HUDEP-2 (cell line): ENCODE results near the gene TCEA3.

Experiments used
- DNase-seq, 76 experiments: peaks; one replicate each; lab custom pipeline; 2025; ENCODE audit not compliant: unreplicated experiment in 76 of 76; lab: John Stamatoyannopoulos, UW

Gene TCEA3

DNA sequence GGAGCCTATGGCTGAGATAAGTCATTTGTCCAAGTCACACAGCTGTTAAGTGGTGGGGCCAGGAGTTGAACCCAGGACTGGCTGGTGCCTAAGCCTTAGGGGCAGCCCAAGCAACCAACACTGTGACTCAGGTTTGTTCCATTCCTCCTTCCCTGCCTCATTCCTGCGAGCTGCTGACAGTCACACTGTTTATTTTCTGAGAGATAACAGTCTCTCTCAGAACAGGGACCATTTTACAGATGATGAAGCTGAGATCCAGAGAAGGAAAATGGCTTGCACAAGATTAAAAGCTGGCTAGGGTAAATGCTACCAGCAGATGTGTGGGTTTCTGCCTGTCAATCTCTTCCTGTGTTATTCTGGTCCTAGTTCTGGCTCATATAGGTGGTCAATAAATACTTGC, 24.3 kb upstream of the TCEA3 start:
- no peak for DNase-seq

DNA sequence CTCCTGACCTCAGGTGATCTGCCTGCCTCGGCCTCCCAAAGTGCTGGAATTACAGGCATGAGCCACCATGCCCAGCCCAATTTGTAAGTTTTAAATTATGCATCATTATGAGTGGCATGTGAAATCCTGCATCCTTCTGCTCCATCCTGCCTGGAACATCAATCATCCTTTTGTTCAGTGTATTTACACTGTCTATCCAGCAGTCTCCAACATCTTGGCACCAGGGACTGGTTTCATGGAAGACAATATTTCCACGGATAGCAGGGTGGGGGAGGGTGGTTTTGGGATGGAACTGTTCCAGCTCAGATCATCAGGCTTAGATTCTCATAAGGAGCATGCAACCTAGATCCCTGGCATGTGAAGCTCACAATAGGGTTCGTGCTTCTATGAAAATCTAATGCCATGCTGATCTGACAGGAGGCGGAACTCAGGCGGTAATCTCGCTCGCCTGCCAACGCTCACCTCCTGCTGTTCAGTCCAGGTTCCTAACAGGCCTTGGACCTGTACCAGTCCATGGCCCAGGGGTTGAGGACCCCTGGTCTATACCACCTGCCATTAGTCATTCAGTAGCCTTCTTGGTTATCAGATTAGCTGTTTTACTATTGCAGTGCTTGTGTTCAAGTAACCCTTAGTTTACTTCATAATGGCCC, 22.2 kb upstream of the TCEA3 start:
- no peak for DNase-seq

DNA sequence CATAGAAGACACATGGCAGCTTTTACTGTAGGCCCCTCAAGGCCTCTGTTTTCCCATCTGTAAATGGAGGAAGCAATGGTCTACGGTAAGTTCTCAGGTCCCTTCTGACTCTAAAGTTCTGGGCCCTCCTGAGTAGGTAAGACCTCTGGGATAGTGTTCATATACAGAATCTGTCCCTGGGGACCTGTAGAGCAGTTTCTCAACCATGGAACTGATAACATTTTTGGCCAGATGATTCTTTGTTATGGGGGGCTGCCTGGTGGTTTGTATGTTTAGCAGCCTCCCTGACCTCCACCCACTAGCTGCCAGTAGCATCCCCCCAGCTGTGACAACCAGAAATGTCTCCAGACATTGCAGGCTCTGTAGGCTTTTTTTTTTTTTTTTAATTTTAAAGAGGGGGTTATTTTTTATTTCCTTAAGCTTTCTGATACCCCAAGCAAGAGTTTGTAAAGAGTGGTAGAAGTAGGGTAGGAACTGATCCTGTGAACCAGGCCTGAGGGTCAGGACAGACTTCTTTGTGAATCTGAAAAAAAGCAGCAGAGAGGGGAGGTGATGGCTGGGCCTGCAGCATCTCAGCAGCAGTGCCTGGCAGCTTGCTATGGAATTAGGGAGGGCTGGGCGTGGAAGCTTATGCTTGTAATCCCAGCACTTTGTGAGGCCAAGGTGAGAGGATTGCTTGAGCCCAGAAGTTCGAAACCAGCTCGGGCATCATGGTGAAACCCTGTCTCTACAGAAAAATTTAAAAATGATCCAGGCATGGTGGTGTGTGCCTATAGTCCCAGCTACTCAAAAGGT, 20.2 kb upstream of the TCEA3 start:
- DNase-seq: no peak

DNA sequence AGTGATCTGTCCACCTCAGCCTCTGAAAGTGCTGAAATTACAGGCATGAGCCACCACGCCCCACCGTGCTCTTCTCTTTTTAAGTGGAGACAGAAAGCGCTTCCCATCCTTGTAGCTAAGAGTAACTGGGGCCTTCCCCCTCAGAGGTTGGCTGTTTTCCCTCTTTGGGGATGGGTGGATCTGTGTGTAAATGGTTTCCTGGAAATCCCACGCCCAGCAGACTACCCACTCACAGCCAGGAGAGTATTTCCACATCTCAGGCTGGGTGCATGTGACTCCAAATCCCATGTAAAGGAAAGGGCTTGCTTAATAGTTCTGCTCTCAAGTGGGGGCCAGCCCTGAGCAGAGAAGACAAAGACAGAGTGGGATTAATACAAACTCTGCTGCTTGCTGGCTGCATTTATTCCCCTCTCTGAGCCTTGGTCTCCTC, 19.6 kb upstream of the TCEA3 start:
- DNase-seq: no peak

DNA sequence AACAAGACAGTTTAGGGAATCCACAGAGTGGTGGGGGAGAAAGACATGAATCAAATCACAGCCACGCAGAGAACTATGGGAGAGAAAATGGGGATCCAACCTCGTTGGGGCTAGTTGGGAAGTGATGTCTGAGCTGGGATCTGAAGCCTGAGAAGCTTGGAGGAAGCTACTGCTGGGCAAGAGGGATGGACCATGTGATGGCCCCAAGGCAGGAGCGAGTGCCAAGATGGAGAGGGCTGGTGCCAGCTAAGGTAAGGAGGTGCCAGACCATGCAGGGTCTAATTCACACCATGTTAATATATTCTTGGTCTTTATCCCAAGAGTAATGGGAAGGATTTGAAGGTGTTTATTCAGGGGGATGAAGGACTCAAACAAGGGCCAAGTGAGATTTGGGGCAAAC, 18.2 kb upstream of the TCEA3 start:
- DNase-seq: no peak

DNA sequence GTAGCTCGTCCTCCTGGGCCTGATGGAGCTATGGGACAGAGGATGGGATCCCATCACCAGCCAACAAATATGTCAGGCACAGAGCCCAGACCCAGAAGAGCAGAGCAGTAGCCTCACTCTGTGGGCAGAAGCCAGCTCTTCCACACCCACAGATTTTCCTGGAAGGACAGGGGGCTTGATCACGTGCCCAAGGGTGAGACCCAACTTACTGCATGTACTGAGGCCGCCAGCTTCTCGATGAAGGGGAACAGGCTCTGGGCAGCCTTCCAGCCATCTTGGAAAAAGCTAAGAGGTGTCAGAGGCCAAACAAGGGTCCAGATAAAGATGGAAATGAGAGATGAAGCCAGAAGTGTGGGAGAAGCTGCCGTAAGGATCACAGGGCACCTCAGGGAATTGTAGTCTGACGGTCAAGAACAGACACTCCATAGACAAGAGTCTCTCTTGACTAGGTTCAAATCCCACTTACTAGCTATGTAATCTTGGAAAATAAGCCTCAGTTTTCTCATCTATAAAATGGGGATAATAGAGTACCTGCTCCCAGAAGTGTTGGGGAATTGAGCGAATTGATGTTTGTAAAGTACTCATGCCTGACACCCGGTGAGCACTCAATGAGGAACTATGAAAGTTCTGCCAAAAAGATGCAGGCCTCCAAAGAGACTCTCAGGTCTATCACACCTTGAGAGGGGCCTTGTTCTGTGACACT, 17.0 kb upstream of the TCEA3 start:
- DNase-seq: no peak

DNA sequence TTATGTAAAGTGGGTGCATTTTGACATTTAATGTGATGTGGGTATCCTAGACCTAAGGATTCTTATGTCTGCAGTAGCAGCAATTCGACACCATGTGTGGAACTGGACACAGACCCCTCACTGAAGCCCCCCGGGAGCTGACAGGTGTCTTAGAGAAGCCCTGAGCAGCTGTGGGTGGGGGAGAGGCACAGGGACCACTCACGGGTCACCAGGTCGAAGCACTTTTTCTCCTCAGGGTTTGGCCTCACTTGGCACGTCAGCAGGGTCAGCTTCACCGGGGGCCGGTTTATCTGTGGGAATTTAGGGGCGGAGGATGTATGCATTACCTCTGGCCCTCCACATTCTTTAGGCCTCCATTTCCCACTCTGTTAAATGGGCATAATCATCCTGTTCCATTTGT, 14.0 kb upstream of the TCEA3 start:
- peak in 1 of 76 experiments; percentile 1 for DNase-seq

DNA sequence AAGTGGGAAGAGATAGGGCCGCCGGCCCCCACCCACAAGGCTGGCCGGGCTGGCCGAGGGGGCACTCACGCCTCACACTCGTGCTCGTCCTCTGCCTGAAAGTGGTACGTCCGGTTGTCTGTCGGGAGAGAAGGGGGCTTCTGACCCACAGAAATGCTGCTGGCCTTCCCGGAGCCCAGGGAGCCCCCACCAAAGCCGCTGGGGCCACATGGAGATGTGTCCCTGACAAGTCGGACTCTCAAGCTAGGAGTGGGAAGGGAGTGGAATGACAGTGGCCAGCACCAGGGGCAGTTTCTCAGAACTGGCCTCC, 12.8 kb upstream of the TCEA3 start:
- no peak for DNase-seq

DNA sequence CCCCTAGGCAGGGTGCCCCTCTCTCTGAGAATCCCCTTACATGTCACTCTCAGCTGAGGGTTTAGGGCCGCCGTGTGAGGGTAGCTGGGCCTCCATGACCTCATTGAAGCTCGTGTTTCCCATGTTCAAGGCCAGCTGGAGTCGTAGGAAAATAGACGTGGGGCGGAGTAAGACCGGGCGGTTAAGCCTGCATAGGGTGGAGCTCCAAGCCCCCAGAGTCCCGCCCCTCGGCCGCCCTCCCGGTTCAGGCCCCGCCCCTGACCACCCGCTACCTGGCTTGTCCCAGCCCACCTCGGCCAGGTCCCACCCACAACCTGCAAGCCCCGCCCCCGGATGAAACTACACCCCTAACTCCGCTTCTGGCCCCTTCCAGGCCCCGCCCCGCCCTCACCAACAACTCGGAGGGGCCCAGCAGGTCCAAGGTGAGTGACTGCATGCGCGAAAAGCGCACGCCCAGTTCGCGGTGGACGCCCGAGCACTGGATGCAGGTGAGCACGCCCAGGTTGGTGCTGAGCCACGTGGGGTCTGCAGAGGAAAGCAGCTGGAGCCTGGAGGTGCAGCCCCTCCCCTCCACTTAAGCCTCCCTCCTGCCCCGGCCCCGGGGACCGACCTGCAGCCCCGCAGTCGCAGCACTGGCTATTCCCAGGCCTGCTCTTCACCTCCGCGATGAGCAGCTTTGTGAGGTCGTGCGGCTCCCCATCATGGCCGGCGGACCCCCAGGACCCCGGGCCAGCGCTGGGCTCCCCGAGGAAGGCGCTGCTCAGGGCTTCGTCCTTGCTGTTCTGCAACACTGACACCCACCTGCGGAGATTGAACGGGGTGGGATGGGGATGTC, 12.2 kb upstream of the TCEA3 start:
- DNase-seq: peak in 1 of 76 experiments; percentile 5

DNA sequence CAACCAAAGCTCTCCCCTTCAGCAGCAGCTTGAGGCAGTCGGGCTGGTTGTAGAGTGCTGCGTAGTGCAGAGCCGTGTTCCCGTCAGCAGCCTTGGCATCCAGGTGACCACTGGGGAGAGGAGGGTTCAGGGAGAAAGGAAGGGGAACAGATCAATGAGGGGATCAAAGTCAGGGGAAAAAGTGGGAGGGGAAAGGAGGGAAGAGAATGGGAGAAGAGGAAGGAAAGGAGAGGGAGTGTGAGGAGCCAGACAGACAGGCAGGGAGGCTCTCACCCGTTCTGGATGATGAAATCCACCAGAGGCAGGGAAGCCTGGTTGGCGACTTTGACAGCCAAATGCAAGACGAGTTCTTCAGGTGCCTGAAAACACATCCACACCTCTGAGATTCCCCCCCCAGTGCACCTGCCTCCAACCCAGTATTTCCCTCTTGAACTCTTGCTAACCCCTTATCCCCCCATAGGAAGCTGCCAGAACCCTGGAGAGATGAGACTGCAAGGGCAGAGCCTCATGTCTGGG, 9.8 kb upstream of the TCEA3 start:
- DNase-seq: no peak

DNA sequence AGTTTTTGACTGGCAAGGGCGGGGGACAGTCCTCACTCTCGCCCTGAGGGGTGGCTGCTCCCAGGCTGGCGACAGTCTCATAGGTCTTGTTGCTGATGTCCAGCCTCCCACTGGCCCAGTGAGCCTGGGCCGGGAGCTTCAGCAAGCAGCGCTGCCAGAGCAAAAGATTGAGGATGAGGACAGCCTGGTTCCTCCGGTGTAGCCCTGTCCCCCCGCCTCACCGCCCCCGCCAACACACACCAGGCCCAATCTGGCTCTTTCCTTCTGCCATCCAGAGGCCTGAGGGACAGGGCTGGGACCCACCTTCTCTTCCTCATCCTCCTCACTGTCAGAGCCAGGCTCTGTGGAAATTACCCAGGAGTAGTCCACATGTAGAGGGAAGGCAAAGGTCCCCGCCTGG, 8.6 kb upstream of the TCEA3 start:
- DNase-seq: no peak

DNA sequence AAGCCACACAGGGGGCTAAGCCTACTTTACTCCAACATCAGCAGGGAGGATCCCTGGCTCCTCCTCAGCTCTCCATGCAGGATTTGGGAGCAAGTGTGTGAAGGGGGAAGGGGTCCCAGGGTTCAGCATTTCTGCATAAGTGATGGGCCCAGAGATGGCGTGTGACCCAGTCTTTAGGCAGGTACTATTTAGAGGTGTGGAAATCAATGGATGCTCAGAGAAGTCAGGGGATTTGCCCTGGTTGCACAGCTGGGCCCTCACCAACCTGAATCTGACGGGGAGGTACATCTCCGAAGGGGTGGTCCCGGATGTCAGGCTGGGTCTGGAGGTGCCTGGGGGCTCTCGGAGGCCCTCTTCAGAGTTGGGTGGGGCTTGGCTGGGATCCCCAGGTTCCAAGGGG, 6.9 kb upstream of the TCEA3 start:
- no peak for DNase-seq

DNA sequence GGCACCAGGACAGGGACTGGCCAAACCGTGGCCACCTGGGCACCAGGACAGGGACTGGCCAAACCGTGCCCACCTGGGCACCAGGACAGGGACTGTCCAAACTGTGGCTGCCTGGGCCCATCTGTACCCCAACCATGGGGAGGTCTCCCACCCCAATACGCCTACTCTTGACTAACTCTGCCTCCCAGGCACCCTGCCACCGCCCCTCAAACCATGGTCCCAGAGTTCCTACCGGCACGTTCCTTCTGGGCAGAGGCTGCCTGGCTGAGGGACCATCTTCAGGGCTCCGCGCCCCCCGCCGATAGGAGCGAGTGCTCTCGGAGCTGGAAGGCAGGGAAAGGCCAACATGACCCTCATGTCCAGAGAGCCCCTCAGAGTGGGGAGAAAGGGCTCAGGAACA, 6.3 kb upstream of the TCEA3 start:
- DNase-seq: no peak

DNA sequence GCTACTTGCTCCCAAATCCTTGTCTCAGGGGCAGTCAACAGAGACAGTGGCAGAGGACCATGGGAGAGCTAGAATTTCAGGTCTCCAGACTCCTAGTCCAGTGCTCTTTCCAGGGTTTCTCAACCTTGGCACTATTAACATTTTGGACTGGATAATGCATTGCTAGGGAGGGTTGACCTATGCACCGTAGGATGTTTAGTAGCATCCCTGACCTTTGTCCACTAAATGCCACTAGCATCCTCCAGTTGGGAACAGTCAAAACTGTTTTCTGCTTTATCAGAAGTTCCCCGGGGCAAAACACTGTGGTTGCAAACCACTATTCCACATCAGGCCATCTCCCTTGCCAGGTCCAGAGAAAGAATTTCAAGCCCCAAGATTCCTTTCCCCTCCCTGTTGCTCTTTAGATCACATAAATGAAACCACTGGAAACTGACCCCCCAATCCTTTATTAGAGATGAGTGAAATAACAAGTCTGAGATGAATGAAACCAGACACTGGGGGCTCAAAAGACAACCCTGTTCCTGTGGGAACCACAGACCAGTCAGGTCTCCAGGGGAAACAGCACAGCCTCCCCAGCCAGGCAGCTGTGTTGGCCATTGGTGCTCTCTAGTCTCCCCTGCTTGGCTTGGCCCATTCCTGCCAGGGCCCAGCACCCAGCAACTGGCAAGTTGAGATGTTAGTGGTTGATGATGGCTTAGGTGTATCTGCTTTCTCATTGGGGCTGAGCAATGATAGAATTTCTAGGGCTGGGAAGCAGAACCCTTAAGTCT, 3.8 kb upstream of the TCEA3 start:
- no peak for DNase-seq

DNA sequence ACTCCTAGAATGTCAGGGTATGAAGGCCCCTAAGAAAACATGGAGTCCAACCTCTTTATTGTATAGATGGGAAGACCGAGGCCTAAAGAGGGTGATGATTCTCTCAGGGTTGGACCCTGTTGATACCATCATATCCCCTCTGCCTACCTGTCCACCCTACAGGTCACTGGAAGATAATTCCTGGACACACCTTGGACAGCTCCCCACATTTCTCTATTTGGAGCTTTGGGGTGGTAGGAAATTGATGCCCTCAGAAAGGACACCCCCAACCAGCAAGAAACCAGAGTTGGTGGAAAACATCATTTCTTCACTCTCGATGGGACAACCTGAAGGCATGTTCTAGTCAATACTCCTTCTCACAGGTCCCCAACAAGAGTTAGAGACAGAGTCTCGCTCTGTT, 3.0 kb upstream of the TCEA3 start:
- DNase-seq: no peak

DNA sequence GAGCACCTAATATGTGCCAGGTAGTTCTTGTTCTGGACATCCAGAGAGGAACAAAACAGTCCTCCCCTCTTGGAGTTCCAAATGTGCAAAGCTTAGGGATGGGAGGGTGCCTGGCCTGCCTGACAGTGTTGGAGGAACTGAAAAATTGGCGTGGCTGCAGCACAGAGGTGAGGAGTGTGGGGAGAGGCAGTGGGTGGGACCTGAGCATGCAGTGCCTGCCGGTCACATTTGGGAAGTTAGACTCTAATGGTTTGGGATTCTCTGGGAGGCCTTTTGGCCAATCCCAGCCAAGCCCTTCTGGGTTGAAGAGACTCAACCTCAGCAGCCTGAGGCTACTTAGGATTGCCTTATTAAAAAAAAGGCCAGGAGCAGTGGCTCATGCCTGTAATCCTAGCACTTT, 2.3 kb upstream of the TCEA3 start:
- no peak for DNase-seq

DNA sequence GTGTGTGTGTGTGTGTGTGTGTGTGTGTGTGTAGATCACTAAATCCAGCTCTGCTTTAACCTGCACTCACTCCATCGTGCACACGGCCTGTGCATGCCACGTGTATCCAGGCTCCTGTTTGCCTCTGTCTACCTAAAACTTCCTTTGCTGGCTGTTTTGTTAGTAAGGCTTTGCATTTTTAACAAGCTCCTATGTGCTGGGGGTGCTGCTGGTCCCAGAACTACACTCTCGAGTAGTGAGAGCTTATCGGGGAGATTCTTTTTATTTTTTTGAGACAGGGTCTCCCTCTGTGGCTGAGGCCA, 596 bp upstream of the TCEA3 start:
- peak in 1 of 76 experiments; percentile 6 for DNase-seq

DNA sequence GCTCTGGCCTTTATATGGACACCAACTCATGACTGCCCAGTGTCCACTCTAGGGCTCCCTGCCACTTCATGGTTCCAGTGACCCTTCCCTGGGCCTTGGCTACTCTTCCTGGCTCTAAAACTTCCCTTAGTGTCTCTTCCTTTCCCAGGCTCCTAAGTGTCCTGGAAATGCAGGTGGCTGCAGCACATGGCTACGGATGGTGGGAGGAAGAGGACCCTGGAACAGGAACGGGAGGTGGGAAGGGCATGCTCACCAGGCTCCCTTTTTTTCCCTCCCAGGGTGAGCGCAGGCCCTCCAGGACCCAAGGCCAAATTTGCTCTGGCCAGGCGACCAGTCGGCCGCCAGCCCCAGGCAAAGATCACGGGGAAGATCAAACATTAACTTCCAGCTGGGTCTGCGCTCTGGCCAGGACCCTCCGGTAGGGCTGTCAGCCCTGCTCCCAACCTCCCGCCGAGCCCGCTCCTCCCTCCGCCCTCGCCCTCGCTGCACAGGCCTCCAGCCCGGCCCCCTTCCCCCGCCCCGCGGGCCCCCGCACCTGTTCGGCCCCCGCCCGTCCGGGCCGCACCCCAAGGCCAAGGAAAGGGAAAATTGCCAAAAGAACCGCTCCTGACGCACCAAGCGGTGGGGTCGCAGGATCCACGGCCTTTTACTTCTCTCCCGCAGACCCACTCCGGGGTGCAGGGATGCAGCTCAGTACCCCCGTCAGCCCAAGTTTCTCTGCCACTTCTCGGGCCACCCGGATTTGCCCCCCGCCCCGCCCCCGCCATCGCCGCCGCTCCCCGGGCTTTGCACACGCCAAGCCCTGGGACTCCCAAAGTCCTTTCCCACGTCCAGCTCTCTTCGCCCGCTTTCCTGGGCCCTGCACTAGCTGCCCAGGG, 894 bp downstream of the TCEA3 start:
- no peak for DNase-seq

DNA sequence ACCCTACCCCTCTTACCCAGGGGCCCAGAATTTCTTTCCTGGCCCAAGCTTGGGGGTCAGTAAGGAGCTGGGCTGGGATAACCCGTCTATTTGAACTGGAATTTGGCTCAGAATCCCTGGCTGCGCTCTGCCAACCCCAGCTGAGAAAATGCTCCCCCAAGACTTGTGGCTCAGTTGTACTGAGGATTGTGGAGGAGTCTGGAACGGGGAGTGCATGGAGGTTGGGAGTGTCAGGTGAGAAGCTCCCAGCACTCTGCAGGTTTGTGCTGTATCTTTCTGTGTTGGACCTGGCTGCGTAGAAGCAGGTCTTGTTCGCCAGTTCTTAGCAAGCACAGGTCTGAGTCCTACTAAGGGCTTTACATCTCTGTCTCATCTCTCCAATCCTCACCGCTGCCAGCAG, 1.6 kb downstream of the TCEA3 start:
- DNase-seq: no peak
